ENCODE results near the gene PLAC8L1. TPM values are rescaled to one million over a fixed set of nuclear protein-coding genes. Genes with fewer than 3 reads are reported as not detected.

The PLAC8L1 gene, protein sequence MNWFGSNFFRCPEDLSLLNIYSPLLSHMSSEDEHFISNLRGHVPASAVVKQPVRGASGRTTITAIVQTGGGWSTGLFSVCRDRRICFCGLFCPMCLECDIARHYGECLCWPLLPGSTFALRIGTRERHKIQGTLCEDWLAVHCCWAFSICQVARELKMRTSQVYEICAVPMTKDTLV
- not detected in 2 replicates for total RNA-seq

DNA sequence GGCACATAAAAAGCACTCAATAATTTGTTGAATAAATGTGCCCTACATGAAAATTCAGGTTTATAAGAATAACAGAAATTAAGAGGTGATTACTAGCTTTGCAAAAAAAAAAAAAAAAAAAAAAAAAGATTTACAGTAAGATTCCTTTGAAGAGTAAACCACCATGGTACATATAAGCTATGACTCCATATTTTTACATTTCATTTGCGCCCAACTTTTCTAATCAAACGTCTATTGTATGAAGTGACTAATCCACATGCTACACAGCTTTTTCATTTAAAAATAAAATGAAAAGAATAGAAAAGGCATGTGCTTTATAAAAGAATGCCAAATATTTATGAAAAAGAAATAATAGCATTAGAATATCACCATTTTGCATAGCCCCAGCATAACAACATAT is at the start of gene PLAC8L1:
TSS of gene PLAC8L1 (minus strand) at position 101 of the 400 bp plus-strand sequence. CDS start 1,266 bp downstream, outside the sequence.

Other genes starting within 250 kb of the PLAC8L1 start
- gene GRXCR2, start 232.6 kb downstream of the PLAC8L1 start, total RNA-seq: not detected in 2 replicates
- 0.53 TPM in 1 of 2 replicates, not detected in the other for gene SH3RF2, start 169.0 kb downstream of the PLAC8L1 start, total RNA-seq
- 73.5 and 83.3 TPM in 2 replicates for gene LARS1, start 77.1 kb upstream of the PLAC8L1 start, total RNA-seq
- 13.3 and 15.4 TPM in 2 replicates for gene RBM27, start 98.0 kb upstream of the PLAC8L1 start, total RNA-seq
- not detected in 2 replicates for gene POU4F3, start 233.3 kb upstream of the PLAC8L1 start, total RNA-seq

Measured in myometrial cell (primary cell).